ENCODE results near the gene TMEM30B. TPM values are rescaled to one million over a fixed set of nuclear protein-coding genes. Genes with fewer than 3 reads are reported as not detected.
A peak's percentile ranks its signal among the peaks of the same experiment; 100 is the strongest.
"Not testable (repeated sequence)": the region's sequence is repeated elsewhere in the genome, so short reads cannot be mapped to it uniquely, and the experiment has no call there.

TMEM30B gene
- total RNA-seq, 1 donor from 2014 or later = 0.26 TPM

DNA sequence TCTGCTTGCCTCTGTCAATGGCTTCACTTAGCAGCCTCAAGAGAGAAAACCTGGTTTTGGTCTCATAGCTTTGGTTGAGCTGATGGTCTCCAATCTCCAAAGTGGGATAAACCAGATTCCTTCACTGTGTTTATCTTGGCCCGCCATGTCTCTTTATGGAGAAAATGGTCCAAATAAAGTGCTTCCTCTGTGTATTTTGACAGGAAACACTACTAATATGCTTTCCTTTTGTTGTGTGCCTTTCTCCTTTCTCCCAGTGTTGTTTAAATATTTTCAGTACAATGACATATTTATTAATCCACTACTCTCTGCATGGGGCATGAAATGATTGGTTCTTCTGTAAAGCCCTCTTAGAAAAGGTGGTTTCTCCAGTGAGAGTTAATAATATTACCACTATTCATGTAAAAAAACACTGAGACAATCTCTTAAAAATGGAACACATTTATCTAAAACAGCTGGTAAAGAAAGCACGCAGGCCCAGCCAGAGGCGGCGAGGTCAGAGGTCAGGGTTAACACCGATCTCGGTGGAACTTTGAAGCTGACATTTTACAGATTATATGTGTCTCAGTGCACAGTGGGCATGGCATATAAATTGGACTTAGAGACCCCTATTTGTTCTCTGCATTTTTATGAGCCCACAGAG, 24.2 kb downstream of the TMEM30B start:
- no peaks in the 10 kb centered on the region for H3K9me3 Mint-ChIP-seq
- H3K4me3 Mint-ChIP-seq = no peak overlapping the region
- H3K27me3 Mint-ChIP-seq (ENCODE audit: insufficient read depth) = peaks cover 31% of the 10 kb centered on the region
- peaks cover 9% of the 10 kb centered on the region for H3K4me1 Mint-ChIP-seq (ENCODE audit: low read depth)
- DNase-seq (ENCODE audit: low spot score) = no peak
- no peak overlapping the region for H3K27ac Mint-ChIP-seq
- intact Hi-C loops (cut with micrococcal nuclease) = loop anchor here (10.0 kb wide), 1 partner anchor 532 kb away; the partner anchor contains the start of gene SIX4
- no peaks in the 10 kb centered on the region for H3K36me3 Mint-ChIP-seq (ENCODE audit: low read depth)

DNA sequence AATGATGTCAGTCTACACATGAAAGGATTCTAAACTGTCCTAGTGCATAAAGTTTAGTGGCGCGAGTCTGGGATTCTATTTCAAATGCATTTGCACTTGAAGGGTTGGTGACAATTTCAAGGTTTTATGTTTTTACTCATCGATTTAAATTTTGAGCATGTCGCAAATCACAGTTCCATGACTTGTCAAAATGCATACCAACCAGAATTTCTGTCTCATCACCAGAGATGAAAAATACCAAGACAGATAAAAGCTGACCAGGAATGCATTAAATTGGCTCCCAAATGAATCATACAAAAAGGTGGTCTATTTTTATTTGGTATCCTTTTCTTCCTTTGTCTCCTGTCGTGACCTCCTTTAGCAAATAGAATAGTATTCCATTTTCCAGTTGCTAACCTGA, 25.2 kb downstream of the TMEM30B start:
- H3K27me3 Mint-ChIP-seq (ENCODE audit: insufficient read depth) = peaks cover 35% of the 10 kb centered on the region
- H3K36me3 Mint-ChIP-seq (ENCODE audit: low read depth) = no peaks in the 10 kb centered on the region
- H3K4me1 Mint-ChIP-seq (ENCODE audit: low read depth) = peaks cover 9% of the 10 kb centered on the region
- H3K9me3 Mint-ChIP-seq = no peaks in the 10 kb centered on the region
- no peak overlapping the region for H3K27ac Mint-ChIP-seq
- DNase-seq (ENCODE audit: low spot score) = no peak
- H3K4me3 Mint-ChIP-seq = no peak overlapping the region
- intact Hi-C loops (cut with micrococcal nuclease) = loop anchor here (10.0 kb wide), 1 partner anchor 531 kb away; the partner anchor contains the start of gene SIX4

DNA sequence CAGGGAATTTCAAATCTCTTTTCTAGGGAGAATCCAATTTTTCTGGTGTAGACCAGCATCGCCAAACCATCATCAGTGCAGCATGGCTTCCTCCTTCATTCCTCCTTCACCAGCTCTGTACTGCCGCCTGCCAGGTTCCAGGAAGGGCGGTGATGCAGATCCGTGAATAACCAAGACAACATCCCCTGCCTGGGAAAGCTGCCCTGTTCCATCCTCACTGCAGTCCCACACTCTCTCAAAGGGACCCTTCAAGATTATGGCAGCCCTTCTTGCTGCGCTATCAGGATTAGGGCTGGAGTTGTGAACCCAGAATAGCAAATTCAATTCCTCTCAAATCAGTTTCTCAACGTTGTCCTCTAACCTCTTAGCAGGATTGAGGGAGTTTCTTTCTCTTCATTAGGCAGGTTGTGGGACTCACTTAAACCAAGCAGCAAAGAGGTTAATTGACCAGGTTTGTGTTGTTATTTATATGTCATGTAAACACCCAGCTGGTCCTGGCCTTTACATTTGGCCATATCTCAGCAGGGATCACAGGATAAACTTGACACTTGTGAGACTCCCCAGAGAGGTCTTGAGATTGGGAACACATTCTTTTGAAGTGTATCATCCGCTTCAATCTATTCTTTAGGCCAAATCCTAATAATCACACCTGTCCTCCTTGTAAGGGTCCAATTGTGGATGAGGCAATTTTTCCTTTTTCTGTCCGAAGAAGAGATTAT, 26.2 kb downstream of the TMEM30B start:
- Mint-ChIP-seq H3K4me1 (ENCODE audit: low read depth) (peaks cover 9% of the 10 kb centered on the region), H3K9me3 (no peaks in the 10 kb centered on the region), H3K27ac (no peak overlapping the region), H3K4me3 (no peak overlapping the region), H3K27me3 (ENCODE audit: insufficient read depth) (peaks cover 35% of the 10 kb centered on the region), H3K36me3 (ENCODE audit: low read depth) (no peaks in the 10 kb centered on the region)
- no peak for DNase-seq (ENCODE audit: low spot score)
- intact Hi-C loops (cut with micrococcal nuclease) = loop anchor here (10.0 kb wide), 1 partner anchor 530 kb away; the partner anchor contains the start of gene SIX4

DNA sequence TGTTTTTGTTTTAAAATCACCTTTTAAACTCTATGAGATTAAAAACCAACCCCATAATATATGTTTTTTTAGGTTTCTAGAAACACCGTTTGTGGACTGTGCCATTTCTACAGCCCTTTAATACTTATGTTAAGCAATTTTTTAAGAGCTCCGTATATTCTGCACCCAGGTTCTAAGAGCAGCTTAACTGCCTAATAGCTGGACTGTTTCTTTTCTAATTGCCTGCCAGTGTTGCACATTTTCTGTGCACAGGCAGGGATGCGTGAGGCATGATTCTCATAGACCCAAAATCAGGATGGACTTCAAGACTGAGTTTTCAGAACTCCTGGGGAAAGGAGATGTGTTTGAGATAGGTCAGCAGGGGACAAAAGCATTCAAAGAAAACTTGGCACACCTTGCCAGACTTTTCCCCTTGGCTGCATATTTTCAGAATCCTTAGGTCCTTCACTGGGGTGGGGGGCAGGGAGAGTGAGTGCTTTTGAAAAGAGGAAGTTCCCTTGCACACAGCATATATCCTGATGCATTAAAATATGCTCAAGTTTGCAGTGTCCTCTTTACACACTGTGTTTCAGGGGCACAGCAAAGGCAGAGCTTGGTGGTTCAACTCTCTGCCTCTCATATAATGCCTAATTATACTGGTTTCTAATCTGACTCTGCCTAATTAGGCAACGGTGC, 27.9 kb downstream of the TMEM30B start:
- intact Hi-C loops (cut with micrococcal nuclease) = loop anchor here (10.0 kb wide), 1 partner anchor 528 kb away; the partner anchor contains the start of gene SIX4
- no peaks in the 10 kb centered on the region for H3K36me3 Mint-ChIP-seq (ENCODE audit: low read depth)
- H3K4me3 Mint-ChIP-seq = no peak overlapping the region
- no peaks in the 10 kb centered on the region for H3K9me3 Mint-ChIP-seq
- no peak overlapping the region for H3K27ac Mint-ChIP-seq
- peaks cover 18% of the 10 kb centered on the region for H3K4me1 Mint-ChIP-seq (ENCODE audit: low read depth)
- H3K27me3 Mint-ChIP-seq (ENCODE audit: insufficient read depth) = peaks cover 24% of the 10 kb centered on the region
- no peak for DNase-seq (ENCODE audit: low spot score)

DNA sequence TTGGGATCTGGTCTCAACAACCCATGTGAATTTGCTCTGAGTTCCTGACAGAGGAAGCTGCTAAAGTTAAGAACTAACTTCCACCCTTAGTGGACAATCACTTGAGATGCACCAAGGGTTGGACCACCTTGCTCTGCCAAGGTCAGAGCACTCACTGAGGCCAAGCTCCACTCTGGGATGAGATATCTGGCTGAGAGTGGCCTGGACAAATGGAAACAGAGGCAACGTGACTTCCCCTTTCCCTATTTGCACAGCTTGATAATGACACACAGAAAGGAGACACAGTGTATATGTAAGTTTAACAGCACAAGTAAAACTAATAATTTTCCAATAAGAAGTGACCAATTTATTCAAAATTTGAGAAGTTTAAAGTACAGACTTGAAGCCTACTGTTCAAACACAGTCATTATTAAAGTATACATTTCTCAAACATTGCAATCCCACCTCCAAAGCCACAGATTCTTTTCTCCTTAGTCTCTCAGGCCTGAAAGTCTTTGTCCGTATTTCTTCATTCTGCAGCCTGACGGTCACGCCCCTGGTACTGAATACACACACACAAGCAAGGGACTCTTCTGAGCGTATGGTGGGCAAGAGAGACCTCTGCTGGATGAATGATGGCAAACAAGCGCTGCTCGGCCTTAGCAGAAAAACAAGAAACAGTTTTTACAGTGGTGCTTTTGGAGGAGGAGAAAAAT, 28.6 kb downstream of the TMEM30B start:
- no peaks in the 10 kb centered on the region for H3K36me3 Mint-ChIP-seq (ENCODE audit: low read depth)
- no peak overlapping the region for H3K27ac Mint-ChIP-seq
- H3K4me3 Mint-ChIP-seq = no peak overlapping the region
- H3K4me1 Mint-ChIP-seq (ENCODE audit: low read depth) = peaks cover 24% of the 10 kb centered on the region
- intact Hi-C loops (cut with micrococcal nuclease) = loop anchor here (1.0 to 10.0 kb wide), 5 partner anchors 227 to 902 kb away; partner anchors contain the start of gene SIX4
- peak; percentile 49 for DNase-seq (ENCODE audit: low spot score)
- H3K9me3 Mint-ChIP-seq = no peaks in the 10 kb centered on the region
- H3K27me3 Mint-ChIP-seq (ENCODE audit: insufficient read depth) = peaks cover 24% of the 10 kb centered on the region

DNA sequence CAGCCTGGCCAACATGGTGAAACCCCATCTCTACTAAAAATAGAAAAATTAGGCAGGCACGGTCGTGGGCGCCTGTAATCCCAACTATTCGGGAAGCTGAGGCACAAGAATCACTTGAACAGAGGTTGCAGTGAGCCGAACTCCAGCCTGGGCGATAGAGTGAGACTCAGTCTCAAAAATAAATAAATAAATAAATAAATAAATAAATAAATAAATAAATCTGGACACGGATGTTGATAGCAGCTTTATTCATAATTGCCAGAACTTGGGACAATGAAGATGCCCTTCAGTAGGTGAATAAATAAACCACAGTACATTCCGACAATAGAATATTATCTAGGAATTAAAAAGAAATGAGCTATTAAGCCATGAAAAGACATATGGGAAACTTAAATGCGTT, 31.1 kb downstream of the TMEM30B start:
- Mint-ChIP-seq H3K4me3 (no peak overlapping the region), H3K4me1 (ENCODE audit: low read depth) (peaks cover 24% of the 10 kb centered on the region), H3K27ac (no peak overlapping the region), H3K27me3 (ENCODE audit: insufficient read depth) (peaks cover 24% of the 10 kb centered on the region), H3K36me3 (ENCODE audit: low read depth) (no peaks in the 10 kb centered on the region), H3K9me3 (no peaks in the 10 kb centered on the region)
- DNase-seq (ENCODE audit: low spot score) = no peak
- intact Hi-C loops (cut with micrococcal nuclease) = loop anchor here (10.0 kb wide), 1 partner anchor 525 kb away; the partner anchor contains the start of gene SIX4

DNA sequence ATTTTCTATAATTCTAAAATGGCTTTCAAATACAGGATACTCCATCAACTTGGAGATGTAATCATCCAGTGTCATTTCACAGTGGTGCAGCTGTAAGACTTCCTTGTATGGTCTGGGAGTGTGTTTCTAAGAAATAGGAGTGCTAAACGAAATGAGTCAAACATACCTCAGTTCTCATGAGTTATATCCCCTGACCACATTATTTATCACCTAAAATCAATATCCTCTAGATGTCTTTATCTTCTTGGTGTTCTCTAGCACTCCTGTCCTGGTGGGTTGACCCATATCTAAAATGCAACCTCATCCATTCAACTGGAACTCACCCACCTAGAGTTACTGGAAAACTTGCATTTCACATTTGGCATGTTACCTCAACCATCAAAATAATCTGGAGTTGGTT, 33.2 kb downstream of the TMEM30B start:
- Mint-ChIP-seq H3K4me1 (ENCODE audit: low read depth) (peaks cover 23% of the 10 kb centered on the region), H3K4me3 (no peak overlapping the region), H3K27me3 (ENCODE audit: insufficient read depth) (peaks cover 11% of the 10 kb centered on the region), H3K9me3 (no peaks in the 10 kb centered on the region), H3K27ac (no peak overlapping the region), H3K36me3 (ENCODE audit: low read depth) (no peaks in the 10 kb centered on the region)
- DNase-seq (ENCODE audit: low spot score) = no peak
- intact Hi-C loops (cut with micrococcal nuclease) = loop anchor here (1.0 to 5.0 kb wide), 2 partner anchors 71 to 146 kb away; no protein-coding TSS in a partner anchor

DNA sequence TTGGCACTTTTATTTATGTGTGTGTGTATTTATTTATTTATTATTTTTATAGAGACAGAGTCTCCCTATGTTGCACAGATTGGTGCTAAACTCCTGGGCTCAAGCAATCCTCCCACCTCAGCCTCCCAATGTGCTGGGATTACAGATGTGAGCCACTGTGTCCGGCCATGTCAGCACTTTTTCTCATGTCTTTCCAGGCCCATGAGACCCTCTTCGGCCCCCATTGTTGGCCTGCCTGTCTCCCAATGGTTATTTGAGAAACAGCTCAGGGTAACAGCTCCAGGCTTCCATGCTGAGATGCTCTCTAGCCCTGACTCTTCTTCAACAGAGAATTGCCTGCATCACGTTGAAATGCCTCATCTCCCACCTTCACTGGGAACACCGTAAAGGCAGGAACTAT, 34.4 kb downstream of the TMEM30B start:
- DNase-seq (ENCODE audit: low spot score) = no peak
- Mint-ChIP-seq H3K4me3 (no peak overlapping the region), H3K27me3 (ENCODE audit: insufficient read depth) (peaks cover 5% of the 10 kb centered on the region), H3K36me3 (ENCODE audit: low read depth) (peaks cover 2% of the 10 kb centered on the region), H3K9me3 (peaks cover 5% of the 10 kb centered on the region), H3K4me1 (ENCODE audit: low read depth) (peaks cover 15% of the 10 kb centered on the region), H3K27ac (no peak overlapping the region)
- intact Hi-C loops (cut with micrococcal nuclease) = loop anchor here (5.0 kb wide), 1 partner anchor 69 kb away; no protein-coding TSS in a partner anchor

DNA sequence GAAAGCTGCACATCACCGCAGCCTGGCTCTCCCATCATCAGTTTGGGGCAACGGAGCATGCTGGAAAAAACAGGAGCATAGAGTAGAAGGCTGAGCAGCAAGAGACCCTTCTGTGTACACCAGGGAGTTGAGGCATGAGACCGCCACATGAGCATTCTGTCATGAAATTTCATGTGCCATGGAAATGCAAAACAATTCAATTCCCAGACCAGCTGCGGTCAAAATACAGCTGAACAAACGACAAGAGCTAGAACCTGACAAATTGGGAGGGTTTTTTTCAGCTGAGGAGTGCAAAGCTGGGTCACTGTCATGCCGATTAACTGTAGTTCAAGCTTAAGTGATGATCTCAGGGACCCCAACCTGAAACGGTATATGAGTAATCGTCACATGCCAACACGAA, 37.1 kb downstream of the TMEM30B start:
- H3K4me1 Mint-ChIP-seq (ENCODE audit: low read depth) = peaks cover 14% of the 10 kb centered on the region
- H3K27me3 Mint-ChIP-seq (ENCODE audit: insufficient read depth) = peaks cover 2% of the 10 kb centered on the region
- peaks cover 23% of the 10 kb centered on the region for H3K9me3 Mint-ChIP-seq
- intact Hi-C loops (cut with micrococcal nuclease) = no loop called here
- DNase-seq (ENCODE audit: low spot score) = no peak
- H3K4me3 Mint-ChIP-seq = no peak overlapping the region
- H3K27ac Mint-ChIP-seq = no peak overlapping the region
- peaks cover 5% of the 10 kb centered on the region for H3K36me3 Mint-ChIP-seq (ENCODE audit: low read depth)

DNA sequence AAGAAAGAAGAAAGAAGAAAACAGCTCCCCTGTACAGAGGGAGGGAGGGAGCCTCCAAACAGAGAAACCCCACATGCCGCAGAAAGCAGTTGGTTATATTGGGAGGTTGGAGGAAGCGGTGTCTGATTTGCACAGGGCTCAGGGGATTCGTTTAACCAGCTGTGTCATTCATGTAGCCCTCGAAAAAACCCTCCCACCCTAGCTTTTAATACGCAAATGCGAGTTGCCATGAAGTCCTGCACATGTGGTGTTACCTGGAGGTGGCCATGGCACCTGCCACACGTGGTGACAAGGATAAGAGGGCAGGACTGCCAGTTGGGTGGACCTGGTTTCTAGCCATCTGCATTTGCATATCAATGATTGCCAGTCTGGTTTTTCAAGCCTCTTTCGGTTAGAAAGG, 40.9 kb downstream of the TMEM30B start:
- H3K27me3 Mint-ChIP-seq (ENCODE audit: insufficient read depth) = peaks cover 4% of the 10 kb centered on the region
- no peak for DNase-seq (ENCODE audit: low spot score)

DNA sequence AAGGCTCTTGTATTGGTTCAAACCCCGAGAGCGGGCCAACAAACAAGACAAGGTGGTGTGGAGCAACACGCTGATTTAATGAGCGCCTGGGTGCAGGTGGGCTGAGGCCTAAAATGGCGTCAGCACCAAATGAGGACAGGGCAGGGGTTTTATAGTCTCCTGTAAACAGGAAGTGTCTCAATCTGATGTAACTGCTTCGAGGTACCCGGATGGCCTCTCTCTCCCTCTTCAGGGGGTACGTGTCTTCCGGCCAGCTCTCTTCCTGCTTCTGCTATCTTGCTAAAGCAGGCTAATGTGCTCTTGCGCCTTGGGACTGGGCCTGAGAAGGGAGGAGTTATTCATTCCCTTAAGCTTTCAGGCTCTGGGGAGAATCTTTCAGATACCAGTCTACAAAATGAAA, 41.9 kb downstream of the TMEM30B start:
- not testable (repeated sequence) for H3K4me3 Mint-ChIP-seq; DNase-seq (ENCODE audit: low spot score)

More for the DNA sequence above, 40.9 kb downstream of the TMEM30B start:
- intact Hi-C loops (cut with micrococcal nuclease) = no loop called here
- no peak overlapping the region for H3K27ac Mint-ChIP-seq
- no peak overlapping the region for H3K4me3 Mint-ChIP-seq
- peaks cover 23% of the 10 kb centered on the region for H3K9me3 Mint-ChIP-seq
- H3K4me1 Mint-ChIP-seq (ENCODE audit: low read depth) = no peaks in the 10 kb centered on the region
- H3K36me3 Mint-ChIP-seq (ENCODE audit: low read depth) = peaks cover 5% of the 10 kb centered on the region

DNA sequence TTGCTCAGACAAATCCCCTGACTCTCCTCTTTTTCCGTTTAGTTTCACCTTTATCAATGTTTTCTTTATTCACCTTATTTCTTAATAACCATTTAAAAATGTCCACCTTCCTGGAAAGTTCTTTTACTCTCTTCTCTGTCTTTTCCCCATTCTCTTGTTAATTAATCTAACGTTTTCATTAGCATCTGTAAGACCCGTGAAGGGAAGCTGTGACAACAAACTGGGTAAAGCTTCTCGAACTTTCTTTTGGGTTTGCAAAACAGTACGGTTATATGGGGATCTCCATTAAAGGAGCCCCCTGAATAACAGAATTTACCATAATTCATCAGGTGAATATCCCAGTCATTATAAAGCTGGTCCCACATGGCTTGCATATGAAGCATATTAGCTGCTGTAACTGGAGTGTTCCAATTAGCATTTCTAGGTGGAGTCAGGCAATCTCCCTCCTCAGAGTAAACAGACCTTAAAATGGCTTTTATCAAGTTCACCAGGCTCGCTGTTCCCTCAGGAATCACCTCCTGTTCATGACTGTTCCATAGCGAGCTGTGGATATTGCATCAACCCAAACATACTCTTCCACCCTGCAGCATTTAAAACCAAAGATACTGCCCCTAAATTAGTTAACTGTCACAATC, 42.4 kb downstream of the TMEM30B start:
- Mint-ChIP-seq H3K4me3 (no peak overlapping the region), H3K9me3 (peaks cover 23% of the 10 kb centered on the region), H3K27me3 (ENCODE audit: insufficient read depth) (peaks cover 4% of the 10 kb centered on the region), H3K36me3 (ENCODE audit: low read depth) (peaks cover 5% of the 10 kb centered on the region), H3K4me1 (ENCODE audit: low read depth) (no peaks in the 10 kb centered on the region), H3K27ac (no peak overlapping the region)
- intact Hi-C loops (cut with micrococcal nuclease) = no loop called here
- no peak for DNase-seq (ENCODE audit: low spot score)

More for the DNA sequence above, 41.9 kb downstream of the TMEM30B start:
- H3K9me3 Mint-ChIP-seq = peaks cover 23% of the 10 kb centered on the region
- intact Hi-C loops (cut with micrococcal nuclease); H3K36me3 Mint-ChIP-seq (ENCODE audit: low read depth); H3K27me3 Mint-ChIP-seq (ENCODE audit: insufficient read depth); H3K27ac Mint-ChIP-seq; H3K4me1 Mint-ChIP-seq (ENCODE audit: low read depth): not testable (repeated sequence)
